ENCODE measurements around the gene TNRC6C.
A peak's percentile ranks its signal among the peaks of the same experiment; 100 is the strongest.

The TNRC6C gene

DNA sequence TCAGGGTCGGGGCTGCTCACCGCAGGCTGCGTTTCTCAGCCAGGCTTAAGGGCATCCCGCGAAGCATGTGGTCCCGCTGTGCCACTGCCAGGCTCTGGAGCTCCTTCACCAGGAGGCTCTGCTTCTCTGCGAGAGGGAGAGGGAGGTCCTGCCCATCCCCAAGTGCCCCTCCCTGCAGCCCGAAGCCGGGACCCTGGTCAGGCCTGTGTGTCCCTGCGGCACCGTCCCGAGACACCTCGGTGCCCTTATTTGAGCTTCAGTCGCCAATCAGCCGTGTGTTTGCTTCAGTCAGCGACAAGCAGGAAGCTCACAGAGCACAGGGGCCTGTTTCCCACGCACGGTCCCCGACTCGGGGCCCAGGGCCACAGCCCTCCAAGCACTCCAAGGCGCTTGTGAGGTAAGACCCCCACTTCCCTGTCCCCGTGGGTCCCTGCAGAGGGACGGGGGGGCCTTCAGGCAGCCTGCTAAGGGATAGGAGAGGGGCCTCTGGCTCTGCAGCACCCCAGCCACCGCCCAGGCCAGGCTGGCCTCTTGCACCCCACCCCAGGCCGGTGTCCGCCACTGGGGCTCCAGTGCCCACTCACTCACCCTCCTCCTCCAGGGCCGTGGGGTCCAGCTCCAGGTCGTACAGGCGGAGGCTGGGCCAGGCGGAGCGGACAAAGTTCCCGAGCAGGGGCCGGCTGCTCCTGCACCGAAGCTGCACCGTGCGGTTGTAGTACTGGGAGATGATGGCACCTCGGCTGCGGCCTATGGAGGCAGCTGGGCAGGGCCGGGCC lies 166.8 kb downstream of the TNRC6C start:
- peak; percentile 39 for DNase-seq (ENCODE audit: low spot score)

DNA sequence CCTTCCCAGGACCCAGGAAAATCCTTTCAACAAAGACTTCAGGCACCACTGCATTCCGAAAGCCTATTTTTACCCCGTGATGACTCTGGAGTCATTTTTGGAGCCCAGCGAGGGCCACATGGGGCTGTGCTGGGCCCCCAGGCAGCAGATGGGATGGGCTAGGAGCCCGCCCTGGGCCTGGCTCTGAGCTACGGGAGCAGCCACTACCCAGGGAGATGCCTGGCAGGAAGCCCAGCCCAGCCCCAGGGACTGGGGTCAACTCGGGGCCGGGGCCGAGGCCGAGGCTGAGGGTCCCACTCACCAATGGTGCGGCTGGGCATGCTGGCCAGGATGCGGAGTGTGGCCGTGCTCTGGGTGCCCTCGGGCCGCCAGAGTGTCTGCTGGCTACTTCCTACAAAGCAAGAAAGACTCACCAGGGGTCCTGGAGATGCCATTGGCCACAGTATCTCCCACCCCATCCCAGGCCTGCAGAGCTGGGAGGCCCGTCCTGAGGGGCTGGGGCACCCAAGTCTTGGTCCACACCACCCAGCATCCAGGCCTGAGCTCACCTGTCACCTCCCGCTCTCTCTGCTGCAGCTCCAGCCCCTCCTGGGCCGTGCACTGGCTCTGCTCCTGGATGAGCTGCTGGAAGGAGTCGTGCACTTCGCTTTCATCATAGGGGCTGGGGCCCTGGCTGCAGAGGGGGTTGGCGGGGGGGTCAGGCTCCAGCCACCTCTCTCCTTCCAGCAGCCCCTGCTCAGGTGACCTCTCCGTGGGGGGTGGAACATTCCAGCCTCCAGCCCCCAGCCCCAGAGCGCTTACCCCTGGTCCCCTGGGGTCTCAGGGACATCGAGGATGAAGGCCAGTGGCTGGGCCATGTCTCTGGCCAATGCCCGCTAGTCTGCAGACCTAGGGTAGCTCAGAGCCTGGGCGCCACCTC lies 167.7 kb downstream of the TNRC6C start:
- DNase-seq (ENCODE audit: low spot score) = no peak

DNA sequence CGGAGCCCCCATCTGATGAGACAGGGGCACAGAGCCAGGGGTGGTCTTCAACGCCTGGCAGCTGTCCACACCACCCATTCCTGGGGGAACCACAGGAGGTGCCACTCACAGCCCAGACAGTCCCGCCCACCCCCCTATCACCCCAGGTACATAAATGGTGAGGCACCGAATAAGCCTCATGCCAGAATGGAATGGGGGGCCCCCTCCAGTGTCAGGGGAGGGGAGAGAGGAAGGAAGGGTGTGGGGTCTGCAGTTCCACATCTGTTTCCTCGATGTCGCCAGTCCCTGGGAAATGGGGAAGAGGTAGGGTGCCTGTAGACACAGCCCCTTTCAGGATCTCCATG lies 168.4 kb downstream of the TNRC6C start:
- no peak for DNase-seq (ENCODE audit: low spot score)

DNA sequence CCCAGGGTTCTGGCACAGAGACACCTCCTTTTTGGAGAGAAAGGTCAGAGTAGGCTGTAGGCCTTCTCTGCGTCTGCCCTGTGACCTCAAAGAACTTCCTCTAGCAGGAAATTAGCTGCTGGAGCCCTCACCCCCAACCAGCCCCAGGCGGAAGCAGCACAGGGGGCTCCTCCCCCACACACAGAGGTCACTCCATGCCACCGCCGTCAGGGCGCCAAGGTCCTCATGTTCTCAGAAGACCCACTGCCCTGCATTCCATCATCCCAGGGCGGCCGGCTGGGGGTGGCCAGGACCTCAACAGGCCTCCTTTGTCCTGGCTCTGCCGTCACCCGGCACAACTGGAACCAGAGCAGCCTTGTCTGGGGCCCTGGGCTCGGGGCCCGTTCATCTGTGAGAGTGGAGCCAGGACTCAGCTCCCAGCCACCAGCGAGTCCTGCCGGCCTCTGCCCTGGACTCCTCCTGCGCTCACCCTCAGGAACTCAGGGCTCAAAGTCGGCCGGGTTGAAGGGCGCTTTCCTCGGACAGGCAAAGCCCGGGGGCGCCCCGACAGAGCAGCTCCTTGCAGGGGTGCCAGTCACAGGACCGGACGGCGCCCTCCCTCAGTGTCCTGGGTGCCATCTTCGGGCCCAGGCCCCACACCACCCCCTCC lies 168.9 kb downstream of the TNRC6C start:
- peak; percentile 73 for DNase-seq (ENCODE audit: low spot score)

DNA sequence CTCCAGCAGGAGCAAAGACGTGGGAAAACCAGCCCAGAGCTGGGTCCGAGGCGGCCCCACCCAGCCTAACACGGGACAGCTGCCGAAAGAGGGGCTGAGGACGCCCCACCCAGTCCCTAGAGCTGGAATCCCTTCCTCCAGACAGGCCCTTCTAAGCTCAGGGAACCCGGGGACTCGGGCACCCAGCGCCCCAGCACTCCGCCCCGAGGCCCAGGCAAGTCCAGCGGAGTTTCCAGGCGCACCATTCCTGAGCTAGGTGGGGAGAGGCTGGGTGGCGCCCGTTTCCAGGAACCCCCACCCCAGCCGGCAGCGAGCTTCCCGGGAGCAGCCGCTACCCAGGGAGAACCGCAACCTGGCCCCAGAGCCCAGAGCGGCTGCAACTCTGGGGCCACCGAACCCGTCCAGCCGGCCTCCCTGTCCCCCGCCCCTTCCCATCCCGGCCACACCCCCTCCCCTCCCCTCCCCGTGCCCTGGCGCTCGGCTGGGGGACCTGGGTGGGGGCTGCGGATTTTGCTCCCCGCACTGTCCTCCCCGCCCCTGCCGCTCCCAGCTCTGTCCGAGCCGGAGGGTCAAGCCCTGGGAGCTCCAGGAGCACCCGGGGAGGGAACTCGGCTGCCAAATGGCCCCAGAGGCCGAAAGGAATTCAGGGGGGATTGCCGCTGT lies 169.5 kb downstream of the TNRC6C start:
- DNase-seq (ENCODE audit: low spot score) = no peak

DNA sequence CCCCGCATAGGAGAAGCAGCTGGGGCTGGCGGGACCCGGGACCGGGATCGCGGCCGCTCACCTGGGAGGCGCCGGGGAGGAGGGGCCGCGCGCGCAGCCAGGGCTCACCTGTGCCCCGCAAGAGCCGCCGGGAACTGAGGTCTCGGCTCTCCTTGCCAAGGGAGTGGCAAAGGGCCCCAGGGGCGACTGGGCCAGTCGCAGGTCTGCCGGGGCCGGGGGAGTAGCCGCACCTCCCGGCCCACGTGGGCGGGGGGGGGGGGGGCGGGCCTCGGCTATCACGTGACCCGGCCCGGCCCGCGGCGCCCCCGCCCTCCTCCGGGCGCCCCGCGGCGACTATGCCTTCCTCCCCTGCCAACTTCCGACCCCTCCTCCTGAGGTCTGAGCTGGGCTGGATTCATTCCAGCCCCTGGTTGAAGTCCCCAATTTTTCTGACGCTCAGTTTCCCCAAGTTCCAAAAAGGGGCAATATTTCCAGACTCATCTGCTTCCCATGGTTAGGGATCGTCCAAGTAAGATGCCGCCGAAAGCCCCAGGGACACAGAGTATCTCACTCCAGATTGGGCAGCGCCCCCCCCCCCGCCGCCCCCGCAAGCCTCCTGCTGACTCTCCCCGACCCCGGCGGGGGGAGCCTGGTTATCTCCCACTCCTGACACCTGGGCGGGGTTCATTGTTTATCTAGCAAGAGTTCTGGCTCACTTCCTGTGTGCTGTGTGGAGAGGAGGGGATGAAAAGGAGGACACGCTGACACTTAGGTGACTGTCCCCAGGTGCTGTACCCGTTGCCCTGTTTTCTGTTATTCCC lies 170.2 kb downstream of the TNRC6C start, which contains the start of gene TMC6:
Gene TMC6, minus strand, starts transcription at position 205 of the 800 bp plus-strand sequence. CDS start 1,923 bp downstream, outside the sequence.
- peak; percentile 81 for DNase-seq (ENCODE audit: low spot score)

DNA sequence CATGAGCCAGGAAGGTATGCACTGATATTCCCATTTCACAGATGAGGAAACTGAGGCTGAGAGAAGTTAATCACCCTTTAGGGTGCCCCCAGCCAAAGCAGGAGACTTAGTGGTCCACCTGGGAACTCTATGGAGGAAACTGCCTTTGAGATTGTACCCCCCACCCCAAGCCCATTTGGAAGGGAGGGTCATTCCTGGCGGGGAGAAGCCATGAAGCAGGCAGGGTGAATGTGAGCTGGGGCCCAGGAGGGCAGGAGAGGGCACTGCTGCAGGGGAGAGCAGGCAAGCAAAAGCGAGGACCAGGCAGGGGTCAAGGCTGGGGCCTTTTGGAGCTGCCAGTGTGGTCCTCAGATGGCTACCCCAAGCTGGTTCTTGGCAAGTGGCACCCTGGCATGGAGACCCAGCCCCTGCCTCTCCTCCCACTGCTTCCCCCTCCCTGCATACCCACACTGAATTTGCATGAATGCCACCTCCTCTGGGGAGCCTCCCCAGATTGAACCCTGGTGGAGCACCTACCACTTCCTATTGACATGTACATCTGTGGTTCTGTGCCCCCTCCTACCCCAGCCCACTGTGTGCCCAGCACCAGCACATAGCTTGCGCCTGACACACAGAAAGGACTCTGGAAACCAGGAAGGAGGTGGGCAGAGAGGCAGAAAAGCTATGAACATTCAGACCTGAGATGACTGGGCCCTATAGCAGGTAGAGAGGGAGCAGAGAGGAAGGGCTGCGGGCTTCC lies 171.0 kb downstream of the TNRC6C start:
- peak; percentile 47 for DNase-seq (ENCODE audit: low spot score)

DNA sequence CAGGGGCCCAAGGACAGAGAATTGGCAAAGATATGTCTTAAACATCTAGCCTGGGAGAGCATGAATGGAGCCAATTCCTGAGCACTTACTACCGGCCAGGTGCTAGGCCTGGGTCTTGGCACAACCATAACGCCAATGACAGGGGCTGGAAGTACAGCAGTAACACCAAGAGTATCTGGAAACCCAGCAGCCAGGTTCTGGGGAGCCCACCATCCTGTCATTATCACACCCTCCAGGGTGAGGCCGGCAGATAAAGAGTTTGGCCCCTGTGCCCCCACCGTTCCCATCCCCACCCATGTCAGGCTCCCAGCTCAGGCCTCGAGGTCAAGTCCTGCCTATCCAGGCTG lies 171.6 kb downstream of the TNRC6C start:
- no peak for DNase-seq (ENCODE audit: low spot score)

DNA sequence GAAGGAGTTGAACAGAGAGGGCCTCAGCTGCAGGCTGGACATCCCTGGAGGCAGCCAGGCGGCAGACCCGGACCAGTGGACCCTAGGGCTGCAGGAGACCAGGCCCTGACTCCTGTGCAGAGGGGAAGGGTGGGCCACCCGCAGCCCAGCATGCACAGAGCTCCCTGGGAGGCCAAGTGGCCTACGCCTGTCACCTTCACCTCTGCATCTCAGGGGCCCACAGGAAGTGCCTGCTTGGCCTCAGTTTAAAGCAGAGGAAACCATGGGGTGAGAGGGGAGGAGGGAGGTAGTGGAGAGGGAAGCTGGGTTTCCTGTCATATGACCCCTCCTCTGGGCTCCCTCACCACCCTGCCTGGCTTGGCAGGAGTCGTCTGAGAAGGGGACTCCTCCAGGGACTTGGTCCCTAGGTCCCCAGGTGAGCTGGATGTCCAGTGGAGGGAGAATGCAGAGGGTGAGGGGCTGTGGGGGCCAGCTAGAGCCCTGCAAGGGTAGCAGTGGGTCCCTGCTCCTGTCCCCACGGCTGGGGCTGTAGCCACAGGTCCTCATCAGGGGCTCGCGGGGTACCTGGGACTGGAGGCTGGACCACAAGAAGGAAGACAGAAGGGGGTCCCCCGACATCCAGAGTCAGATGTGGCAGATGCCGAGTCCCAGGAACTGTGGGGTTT lies 172.1 kb downstream of the TNRC6C start, which contains the start of gene TMC8:
Gene TMC8, plus strand, starts transcription at position 335 of the 665 bp plus-strand sequence. CDS start 818 bp downstream, outside the sequence.
- peak; percentile 83 for DNase-seq (ENCODE audit: low spot score)

DNA sequence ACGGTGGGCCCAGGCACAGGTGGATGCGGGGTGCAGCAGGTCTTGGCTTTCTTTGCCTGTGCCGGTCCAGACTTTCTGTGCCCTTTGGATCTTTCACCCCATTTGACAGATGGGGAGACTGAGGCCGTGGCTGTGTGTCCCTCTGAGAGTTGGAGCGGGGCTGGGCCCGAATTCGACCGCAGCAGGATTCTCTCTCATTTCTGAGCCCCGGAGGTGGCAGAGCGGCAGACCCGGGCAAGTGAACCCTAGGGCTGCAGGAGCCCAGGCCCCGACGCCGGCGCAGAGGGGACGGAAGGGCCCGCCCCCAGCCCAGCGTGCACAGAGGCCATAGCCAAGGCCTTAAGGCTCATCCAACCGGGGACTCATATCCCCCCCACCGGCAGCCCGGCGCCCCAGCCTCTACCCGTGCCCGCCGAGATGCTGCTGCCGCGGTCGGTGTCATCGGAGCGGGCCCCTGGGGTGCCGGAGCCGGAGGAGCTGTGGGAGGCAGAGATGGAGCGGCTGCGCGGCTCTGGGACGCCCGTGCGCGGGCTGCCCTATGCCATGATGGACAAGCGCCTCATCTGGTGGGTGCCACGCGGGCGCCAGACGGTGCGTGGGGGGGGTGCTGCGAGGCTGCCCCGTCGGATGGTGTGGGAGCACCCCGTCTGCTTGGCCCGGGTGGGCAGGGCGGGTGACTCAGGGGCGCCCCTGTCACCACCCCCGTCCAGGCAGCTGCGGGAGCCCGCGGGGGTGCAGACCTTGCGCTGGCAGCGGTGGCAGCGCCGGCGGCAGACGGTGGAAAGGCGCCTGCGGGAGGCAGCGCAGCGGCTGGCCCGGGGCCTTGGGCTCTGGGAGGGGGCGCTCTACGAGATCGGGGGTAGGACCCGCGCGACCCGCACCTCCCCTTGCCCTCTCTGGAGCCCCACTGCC lies 172.9 kb downstream of the TNRC6C start:
- DNase-seq (ENCODE audit: low spot score) = peak; percentile 51

DNA sequence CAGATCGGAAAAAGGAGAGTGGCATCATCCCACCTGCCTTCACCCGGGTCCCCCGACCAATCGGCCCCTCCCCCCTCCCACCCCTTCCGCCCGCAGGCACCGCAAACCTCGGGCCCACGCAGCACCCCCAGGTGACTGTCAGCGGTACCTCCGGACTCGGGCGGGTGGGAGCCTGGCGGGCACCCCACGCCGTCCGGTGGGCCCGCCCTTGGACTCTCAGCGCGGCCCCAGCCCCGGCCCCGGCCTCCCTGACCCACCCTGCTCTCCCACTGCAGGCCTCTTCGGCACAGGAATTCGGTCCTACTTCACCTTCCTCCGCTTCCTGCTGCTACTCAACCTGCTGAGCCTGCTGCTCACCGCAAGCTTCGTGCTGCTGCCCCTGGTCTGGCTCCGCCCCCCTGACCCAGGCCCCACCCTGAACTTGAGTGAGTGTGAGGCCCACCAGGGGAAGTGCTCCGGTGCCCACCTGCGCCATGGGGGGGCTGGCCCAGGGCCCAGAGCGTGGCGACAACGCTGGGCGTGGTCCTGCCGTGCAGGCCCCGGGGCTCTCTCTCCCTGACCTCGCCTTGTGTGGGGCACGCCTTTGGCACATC lies 173.7 kb downstream of the TNRC6C start:
- peak; percentile 70 for DNase-seq (ENCODE audit: low spot score)

DNA sequence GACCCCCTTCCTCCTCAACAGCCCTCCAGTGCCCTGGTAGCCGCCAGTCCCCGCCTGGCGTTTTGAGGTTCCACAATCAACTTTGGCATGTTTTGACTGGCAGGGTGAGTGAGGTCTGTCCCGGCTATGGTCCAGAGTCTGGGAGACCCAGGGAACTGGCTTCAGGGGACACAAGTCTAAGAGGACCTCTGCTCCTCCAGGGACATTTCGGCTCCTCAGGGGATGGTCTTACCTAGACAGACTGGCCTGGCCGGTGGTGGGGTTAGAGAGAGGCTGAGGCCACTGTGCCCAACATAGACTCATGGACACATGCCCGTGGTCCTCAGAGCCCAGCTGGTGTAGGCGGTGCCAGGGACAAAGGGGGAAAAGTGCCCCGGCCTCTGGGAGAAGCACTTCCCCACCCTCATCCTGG lies 174.3 kb downstream of the TNRC6C start:
- no peak for DNase-seq (ENCODE audit: low spot score)

DNA sequence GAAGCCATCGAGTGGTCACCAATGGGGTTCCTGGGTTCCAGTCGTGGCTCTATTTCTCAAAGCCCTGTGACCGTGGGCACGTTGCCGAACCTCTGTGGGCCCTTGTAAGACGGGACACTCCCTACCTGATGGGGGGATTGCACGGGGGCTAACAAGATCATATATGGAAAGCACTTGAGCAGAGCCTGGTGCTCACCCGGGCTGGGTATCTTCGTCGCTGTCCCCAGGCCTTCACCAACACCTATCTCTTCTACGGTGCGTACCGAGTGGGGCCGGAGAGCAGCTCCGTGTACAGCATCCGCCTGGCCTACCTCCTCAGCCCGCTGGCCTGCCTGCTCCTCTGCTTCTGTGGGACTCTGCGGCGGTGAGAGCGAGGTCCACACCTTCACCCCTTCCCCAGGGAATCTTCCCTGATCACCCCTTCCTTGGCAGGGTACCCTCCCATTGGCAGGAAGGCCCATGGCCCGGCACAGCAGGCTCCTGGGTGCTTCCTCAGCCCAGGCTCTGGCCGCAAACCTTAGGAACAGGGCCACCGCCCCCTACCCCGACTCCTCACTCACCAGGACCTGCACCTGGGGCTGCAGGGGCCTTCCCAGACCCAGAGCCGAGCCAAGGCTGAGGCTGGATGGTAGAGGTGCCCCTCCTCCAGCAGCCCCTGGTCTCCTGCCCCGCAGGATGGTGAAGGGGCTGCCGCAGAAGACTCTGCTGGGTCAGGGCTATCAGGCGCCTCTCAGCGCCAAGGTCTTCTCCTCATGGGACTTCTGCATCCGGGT lies 174.9 kb downstream of the TNRC6C start:
- no peak for DNase-seq (ENCODE audit: low spot score)

DNA sequence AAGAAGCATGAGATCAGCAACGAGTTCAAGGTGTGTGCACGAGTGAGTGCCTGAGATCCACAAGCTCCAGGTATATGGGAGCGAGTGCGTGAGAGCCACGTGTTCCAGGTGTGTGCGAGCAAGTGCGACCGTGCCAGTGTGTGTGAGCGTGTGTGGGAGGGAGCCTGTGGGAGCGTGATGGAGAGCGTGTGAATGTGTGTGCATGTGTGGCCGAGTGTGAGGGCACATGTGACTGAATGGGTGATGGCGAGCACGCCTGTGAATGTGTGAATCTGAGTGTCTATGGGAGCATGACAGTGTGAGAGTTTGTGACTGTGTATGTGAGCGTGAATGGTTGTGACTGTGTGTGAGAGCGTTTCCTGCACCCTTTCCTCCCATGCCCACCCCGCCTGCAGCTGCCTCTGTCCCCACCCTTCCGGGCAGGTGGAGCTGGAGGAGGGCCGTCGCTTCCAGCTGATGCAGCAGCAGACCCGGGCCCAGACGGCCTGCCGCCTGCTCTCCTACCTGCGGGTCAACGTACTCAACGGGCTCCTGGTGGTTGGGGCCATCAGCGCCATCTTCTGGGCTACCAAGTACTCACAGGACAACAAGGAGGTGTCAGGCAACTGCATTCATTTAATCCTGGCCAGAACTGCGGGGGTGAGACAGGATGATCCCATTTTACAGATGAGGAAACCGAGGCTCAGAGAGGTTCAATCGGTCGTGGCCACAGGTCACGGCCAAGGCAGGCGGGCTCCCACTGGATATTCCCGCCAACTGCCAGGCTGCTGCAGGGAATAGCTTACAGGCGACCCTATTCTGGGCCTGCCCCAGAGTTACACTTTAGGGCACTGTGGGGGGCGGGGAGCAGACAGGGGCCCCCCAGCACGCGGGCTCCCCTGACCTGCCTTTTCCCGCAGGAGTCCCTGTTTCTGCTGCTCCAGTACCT lies 175.7 kb downstream of the TNRC6C start:
- peak; percentile 87 for DNase-seq (ENCODE audit: low spot score)

DNA sequence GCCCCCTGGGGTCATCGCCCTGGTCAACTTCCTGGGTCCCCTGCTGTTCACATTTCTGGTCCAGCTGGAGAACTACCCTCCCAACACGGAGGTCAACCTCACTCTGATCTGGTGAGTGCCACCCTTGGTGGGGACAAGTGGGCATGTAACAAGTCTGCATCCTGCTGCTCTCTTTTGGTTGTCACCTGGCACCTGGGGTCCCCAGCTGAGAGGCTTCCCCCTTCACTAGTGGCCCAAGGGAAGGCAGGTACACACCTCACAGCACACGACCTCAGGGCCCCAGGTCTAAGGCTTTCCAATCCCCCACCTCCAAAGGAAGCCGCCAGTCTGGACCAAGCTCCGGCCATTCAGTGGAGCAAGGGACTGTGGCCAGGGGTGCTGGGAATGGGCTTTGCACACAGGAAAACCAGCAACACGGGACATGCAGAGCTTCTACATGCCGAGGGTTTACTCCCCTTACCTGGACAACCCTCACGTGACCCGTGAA lies 176.4 kb downstream of the TNRC6C start:
- DNase-seq (ENCODE audit: low spot score) = no peak

DNA sequence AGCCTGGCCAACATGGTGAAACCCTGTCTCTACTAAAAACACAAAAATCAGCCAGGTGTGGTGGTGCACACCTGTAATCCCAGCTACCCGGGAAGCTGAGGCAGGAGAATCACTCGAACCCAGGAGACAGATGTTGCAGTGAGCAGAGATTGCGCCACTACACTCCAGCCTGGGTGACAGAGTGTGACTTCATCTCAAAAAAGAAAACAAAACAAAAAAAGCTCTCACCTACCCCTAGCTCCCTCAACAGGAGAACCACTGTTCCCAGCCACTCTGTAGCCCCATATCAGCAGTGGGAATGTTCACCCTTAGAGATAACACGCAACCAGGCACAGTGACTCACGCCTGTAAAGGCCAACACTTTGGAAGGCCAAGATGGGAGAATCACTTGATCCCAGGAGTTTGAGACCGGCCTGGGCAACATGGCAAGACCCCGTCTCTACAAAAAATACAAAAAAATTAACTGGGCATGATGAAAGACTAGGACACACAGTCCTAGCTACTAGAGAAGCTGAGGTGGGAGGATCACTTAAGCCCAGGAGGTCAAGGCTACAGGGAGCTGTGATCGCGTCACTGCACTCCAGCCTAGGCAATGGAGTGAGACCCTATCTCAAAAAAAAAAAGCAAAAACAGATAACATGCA lies 177.5 kb downstream of the TNRC6C start:
- no peak for DNase-seq (ENCODE audit: low spot score)

Data from CD4-positive, alpha-beta T cell treated with Interleukin-2 at 100 ng/mL for 4 hours (primary cell).